ENCODE measurements around the gene TMEM43. TPM values are rescaled to one million over a fixed set of nuclear protein-coding genes. Genes with fewer than 3 reads are reported as not detected.

The TMEM43 gene
- total and polyA plus RNA-seq, 2 of the 13 experiments (the other 11 are each of a cell fraction or from before 2014, with no cell fraction given) = 48.9 to 50.5 TPM

- DNase-seq (ENCODE audit: low spot score) (no peak), FAIRE-seq (no peak), ATAC-seq (no peak)
- Histone ChIP-seq H3K4me2 (ENCODE audit: low read depth, low read length) (peak overlapping the region; percentile 25), H3K9me3 (ENCODE audit: low read length) (peaks cover 13% of the 10 kb centered on the region), H4K20me1 (ENCODE audit: insufficient read depth, low read length) (no peaks in the 10 kb centered on the region), H3K9ac (ENCODE audit: insufficient read depth, low read depth, low read length) (no peak overlapping the region), H3K36me3 (replicated peaks in 1 of 2; ENCODE audit: control insufficient read depth in 1 of 2, insufficient read depth in 2 of 2, low read length in 2 of 2) (no peaks in the 10 kb centered on the region), H2AFZ (ENCODE audit: low read length) (no peak overlapping the region), H3K27ac (ENCODE audit: extremely low read length, insufficient read depth, low read length) (no peak overlapping the region), H3K79me2 (ENCODE audit: insufficient read depth, low read length) (no peaks in the 10 kb centered on the region), H3K4me3 (replicated peaks in 1 of 3; ENCODE audit: insufficient read depth in 1 of 3, low read depth in 2 of 3, low read length in 3 of 3) (no peak overlapping the region), H3K4me1 (ENCODE audit: insufficient read depth, low read length) (peaks cover 10% of the 10 kb centered on the region), H3K27me3 (ENCODE audit: control insufficient read depth in 1 of 2, insufficient read depth in 2 of 2, low read length in 2 of 2) (peaks cover 0 to 10% of the 10 kb centered on the region in 2 experiments; a peak in 2 of 5 replicates)
- TF ChIP-seq PCBP2 (optimal IDR thresholded peaks at IDR 0.05; ENCODE audit: low read depth, low read length, poor library complexity, severe bottlenecking) (no peak), DDIT3 (CRISPR knock-in tag; IDR thresholded peaks at IDR 0.05) (no peak), ZNF773 (CRISPR knock-in tag; IDR thresholded peaks at IDR 0.05; ENCODE audit: borderline replicate concordance) (no peak), U2AF1 (optimal IDR thresholded peaks at IDR 0.05; ENCODE audit: low read depth, low read length) (no peak), RBM39 (IDR thresholded peaks at IDR 0.05; ENCODE audit: low read depth, low read length, poor library complexity, severe bottlenecking) (no peak), ZNF646 (CRISPR knock-in tag; IDR thresholded peaks at IDR 0.05) (no peak), HIC2 (CRISPR knock-in tag; IDR thresholded peaks at IDR 0.05; ENCODE audit: low read depth) (no peak), ZNF570 (CRISPR knock-in tag; IDR thresholded peaks at IDR 0.05; ENCODE audit: borderline replicate concordance) (no peak), ASH2L (IDR thresholded peaks at IDR 0.05; ENCODE audit: insufficient read length, low read depth, low read length) (no peak), HOXA7 (CRISPR knock-in tag; IDR thresholded peaks at IDR 0.05) (no peak), PHB2 (IDR thresholded peaks at IDR 0.05; ENCODE audit: partially characterized antibody) (no peak), NCOA2 (CRISPR knock-in tag; IDR thresholded peaks at IDR 0.05) (no peak), MIER3 (CRISPR knock-in tag; IDR thresholded peaks at IDR 0.05; ENCODE audit: borderline replicate concordance) (no peak), KLF12 (CRISPR knock-in tag; IDR thresholded peaks at IDR 0.05; ENCODE audit: borderline replicate concordance) (no peak)
- TF ChIP-seq, protein P1, sequence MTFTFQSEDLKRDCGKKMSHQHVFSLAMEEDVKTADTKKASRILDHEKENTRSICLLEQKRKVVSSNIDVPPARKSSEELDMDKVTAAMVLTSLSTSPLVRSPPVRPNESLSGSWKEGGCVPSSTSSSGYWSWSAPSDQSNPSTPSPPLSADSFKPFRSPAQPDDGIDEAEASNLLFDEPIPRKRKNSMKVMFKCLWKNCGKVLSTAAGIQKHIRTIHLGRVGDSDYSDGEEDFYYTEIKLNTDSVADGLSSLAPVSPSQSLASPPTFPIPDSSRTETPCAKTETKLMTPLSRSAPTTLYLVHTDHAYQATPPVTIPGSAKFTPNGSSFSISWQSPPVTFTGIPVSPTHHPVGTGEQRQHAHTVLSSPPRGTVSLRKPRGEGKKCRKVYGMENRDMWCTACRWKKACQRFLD (CRISPR knock-in tag; IDR thresholded peaks at IDR 0.05; ENCODE audit: borderline replicate concordance) = no peak
- CTCF ChIA-PET (ENCODE audit: low intra/inter-chr PET ratio, low total read pairs) = no interaction called here
- intact Hi-C loops (cut with micrococcal nuclease; ENCODE audit: unreplicated experiment) (no loop called here), in situ Hi-C loops (cut with HindIII; ENCODE audit: extremely low pct_ligation_motif_present, low pct_unique_long_range_greater_than_20kb) (no loop called here)
- no TSS peak for BruUV-seq (replicated peaks)
- 92% methylated on average over 2 of the region's 2 CpGs for WGBS (ENCODE audit: low lambda C conversion rate)
- POLR2A ChIA-PET = interaction anchor here (1.0 to 1.7 kb wide), 2 partner anchors 26 to 32 kb away, joined by 5 to 8 read pairs; partner anchors contain the start of genes CHCHD4 and TMEM43
Observed at GRCh38 chr3:14092464-14092863, 32.4 kb upstream of the TMEM43 start.
